ENCODE results near the gene ZNF423.

DNA sequence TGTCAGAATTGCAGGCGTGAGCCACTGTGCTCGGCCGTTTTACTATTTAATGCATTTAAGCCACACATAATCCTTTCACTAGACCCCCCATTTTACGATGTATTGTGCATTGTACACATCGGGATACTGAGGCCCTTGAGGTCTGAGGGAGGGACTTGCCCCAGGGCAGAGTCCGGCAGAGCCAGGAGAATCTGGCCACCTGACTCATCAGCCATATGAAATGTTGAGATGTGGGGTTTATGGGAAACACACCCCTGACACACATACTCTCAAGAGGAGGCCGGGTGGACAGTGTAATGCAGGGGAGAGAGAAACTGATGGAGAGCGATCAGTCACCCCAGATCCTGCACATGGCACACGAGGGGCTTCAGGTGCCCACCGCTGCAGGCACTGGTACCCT is 196.6 kb downstream of the ZNF423 start:
- TF ChIP-seq RFX5 (IDR thresholded peaks at IDR 0.05; ENCODE audit: low read depth, low read length) (no peak), IFI16 (CRISPR knock-in tag; IDR thresholded peaks at IDR 0.05) (no peak), FOS (IDR thresholded peaks at IDR 0.05; ENCODE audit: extremely low read depth, insufficient read length) (no peak), MYNN (IDR thresholded peaks at IDR 0.05) (no peak), MYNN (CRISPR knock-in tag; IDR thresholded peaks at IDR 0.05) (no peak), C11orf30 (IDR thresholded peaks at IDR 0.05; ENCODE audit: low read depth) (no peak), RNF2 (IDR thresholded peaks at IDR 0.05) (no peak), SIN3B (IDR thresholded peaks at IDR 0.05; ENCODE audit: low read depth) (no peak), IRF2 (CRISPR knock-in tag; IDR thresholded peaks at IDR 0.05) (no peak), POLR2A (conservative IDR thresholded peaks at IDR 0.05) (no peak), MTA1 (IDR thresholded peaks at IDR 0.05; ENCODE audit: borderline replicate concordance) (no peak), TEAD4 (IDR thresholded peaks at IDR 0.05; ENCODE audit: low read length) (no peak), TEAD4 (CRISPR knock-in tag; IDR thresholded peaks at IDR 0.05; ENCODE audit: borderline replicate concordance) (no peak)
- TF ChIP-seq, protein P1, sequence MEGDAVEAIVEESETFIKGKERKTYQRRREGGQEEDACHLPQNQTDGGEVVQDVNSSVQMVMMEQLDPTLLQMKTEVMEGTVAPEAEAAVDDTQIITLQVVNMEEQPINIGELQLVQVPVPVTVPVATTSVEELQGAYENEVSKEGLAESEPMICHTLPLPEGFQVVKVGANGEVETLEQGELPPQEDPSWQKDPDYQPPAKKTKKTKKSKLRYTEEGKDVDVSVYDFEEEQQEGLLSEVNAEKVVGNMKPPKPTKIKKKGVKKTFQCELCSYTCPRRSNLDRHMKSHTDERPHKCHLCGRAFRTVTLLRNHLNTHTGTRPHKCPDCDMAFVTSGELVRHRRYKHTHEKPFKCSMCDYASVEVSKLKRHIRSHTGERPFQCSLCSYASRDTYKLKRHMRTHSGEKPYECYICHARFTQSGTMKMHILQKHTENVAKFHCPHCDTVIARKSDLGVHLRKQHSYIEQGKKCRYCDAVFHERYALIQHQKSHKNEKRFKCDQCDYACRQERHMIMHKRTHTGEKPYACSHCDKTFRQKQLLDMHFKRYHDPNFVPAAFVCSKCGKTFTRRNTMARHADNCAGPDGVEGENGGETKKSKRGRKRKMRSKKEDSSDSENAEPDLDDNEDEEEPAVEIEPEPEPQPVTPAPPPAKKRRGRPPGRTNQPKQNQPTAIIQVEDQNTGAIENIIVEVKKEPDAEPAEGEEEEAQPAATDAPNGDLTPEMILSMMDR (IDR thresholded peaks at IDR 0.05 in 2 of 3, conservative IDR thresholded peaks at IDR 0.05 in 1 of 3; ENCODE audit: insufficient read depth in 2 of 3, low read depth in 1 of 3, low read length in 3 of 3) = no peak
- TF ChIP-seq, protein P2, sequence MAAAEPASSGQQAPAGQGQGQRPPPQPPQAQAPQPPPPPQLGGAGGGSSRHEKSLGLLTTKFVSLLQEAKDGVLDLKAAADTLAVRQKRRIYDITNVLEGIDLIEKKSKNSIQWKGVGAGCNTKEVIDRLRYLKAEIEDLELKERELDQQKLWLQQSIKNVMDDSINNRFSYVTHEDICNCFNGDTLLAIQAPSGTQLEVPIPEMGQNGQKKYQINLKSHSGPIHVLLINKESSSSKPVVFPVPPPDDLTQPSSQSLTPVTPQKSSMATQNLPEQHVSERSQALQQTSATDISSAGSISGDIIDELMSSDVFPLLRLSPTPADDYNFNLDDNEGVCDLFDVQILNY (CRISPR knock-in tag; IDR thresholded peaks at IDR 0.05) = no peak
